Embryonic facial prominence (tissue), 1 donor: ENCODE data around the gene HAPSTR1.
"Not testable (repeated sequence)": the region's sequence is repeated elsewhere in the genome, so short reads cannot be mapped to it uniquely, and the experiment has no call there.

Experiments
- DNase-seq: peaks from one replicate; pipeline ENCODE4 v3.0.0-alpha.2; 2016; ENCODE audit errors: extremely low spot score

HAPSTR1 gene, protein sequence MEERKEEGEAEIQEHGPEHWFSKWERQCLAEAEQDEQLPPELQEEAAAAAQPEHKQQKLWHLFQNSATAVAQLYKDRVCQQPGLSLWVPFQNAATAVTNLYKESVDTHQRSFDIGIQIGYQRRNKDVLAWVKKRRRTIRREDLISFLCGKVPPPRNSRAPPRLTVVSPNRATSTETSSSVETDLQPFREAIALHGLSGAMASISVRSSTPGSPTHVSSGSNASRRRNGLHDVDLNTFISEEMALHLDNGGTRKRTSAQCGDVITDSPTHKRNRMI

DNA sequence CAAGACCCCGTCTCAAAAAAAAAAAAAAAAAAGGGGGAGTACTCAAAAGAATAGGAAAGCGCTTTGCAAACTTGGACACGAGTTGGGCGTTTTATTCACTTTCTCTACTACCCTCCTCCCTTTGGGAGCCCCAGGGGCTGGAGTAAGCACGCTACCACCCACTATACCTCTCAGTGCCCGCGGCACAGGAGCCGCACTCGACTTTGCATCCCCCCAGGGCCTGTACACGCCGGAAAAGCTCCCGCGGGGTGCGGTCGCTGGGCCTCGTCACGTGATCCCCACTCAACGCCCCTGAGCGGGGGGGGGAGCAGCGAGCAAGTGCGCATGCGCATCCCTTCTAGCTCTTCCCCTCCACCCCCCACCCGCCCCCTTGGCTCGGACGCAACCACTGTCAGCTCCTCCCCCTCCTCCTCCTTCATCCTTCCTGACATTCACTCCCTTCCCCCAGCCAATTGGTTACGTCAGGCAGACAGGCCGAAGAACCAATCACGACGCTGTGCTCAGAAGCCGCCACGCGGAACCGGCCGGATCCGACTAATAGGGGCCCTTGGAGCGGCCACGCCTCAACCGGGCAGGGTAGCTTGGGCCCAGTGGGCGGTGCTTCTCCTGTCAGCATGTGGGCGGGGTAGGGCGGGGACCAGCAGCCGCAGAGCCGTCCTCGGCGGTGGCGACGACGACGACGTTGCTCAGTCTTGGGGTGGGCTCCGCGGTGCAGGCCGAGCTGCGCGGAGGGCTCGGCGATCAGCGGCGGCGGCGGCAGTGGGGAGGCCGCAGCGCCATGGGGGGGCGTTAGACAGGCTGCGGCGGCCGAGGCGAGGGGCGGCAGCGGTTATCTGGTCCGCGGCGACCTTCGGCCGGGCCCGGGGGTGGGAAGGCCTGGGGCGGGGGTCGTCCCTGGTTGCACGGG, at the start of gene HAPSTR1:
TSS of gene HAPSTR1 (plus strand) at position 685 of the 907 bp plus-strand sequence. CDS start 401 bp downstream, outside the sequence.
- DNase-seq, result peak; percentile 100

DNA sequence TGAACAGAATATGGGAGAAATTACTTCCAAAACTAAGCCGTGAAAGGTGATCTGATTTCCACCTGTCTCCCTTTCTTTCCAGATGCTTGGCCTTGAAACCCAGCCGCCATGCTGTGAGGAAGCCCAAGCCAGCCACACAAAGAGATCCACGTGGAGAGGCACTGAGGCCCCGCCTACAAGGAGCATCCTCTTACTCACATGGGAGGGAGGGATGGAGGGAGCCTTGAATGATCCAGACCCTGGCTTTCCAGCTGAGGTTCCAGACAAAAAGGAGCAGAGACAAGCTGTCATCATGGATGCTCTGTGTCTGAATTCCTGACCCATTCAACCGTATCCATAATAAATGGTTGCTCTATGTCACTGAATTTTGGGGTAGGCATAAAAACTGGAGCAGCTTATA, 48.9 kb upstream of the HAPSTR1 start:
- no peak for DNase-seq

GRCh38 chr16:9042964-9043680, 48.3 kb upstream of the HAPSTR1 start:
- no peak for DNase-seq

DNA sequence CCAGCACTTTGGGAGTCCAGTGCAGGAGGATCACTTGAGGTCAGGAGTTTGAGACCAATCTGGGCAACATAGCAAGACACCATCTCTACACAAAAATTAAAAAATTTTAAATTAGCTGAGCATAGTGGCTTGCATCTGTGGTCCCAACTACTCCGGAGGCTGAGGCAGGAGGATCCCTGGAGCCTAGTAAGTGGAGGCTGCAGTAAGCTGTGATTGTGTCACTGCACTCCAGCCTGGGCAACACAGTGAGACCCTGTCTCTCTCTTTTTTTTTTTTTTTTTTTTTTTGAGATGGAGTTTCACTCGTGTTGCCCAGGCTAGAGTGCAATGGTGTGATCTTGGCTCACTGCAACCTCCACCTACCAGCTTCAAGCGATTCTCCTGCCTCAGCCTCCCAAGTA, 45.9 kb upstream of the HAPSTR1 start:
- not testable (repeated sequence) for DNase-seq

GRCh38 chr16:9046667-9047055, 44.8 kb upstream of the HAPSTR1 start:
- no peak for DNase-seq

- DNase-seq, result peak; percentile 11
Measured at GRCh38 chr16:9047689-9048301, 43.6 kb upstream of the HAPSTR1 start.

- no peak for DNase-seq
Measured at GRCh38 chr16:9048302-9048700, 43.1 kb upstream of the HAPSTR1 start.

GRCh38 chr16:9049241-9049640, 42.2 kb upstream of the HAPSTR1 start:
- DNase-seq, result no peak

DNA sequence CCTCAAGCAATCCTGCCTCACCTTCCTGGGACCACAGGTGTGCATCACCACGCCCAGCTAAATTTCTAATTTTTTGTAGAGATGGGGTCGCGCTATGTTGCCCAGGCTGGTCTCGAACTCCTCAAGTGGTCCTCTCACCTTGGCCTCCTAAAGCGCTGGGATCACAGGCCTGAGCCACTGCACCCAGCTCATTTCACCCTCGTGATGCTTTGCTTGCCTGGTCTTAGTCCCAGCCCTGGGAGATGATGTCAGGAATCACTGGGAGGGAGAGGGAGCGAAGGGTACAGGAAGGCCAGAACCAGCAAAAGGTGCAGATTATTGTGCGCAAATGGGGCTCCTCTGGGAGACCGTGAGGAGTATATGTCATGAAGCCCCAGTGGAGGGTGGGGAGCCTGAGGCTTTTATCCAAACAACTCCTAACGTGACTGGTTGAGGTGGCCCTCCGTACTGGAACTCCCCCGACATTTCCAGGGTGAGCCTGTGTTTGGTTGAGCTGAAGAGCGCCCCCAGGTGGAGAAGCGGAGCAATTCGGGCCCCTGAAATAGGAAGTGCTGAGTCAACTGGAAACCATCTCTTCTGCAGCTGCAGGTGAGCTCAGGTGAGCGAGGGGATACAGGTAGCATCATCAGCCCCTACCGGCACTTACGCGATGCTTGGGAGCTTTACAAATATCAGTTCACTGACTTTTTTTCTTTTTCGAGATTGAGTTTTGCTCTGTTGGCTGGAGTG, 41.2 kb upstream of the HAPSTR1 start:
- no peak for DNase-seq

GRCh38 chr16:9053006-9053601, 38.3 kb upstream of the HAPSTR1 start:
- no peak for DNase-seq

- DNase-seq, result no peak
Measured at GRCh38 chr16:9054460-9054859, 37.0 kb upstream of the HAPSTR1 start.

DNA sequence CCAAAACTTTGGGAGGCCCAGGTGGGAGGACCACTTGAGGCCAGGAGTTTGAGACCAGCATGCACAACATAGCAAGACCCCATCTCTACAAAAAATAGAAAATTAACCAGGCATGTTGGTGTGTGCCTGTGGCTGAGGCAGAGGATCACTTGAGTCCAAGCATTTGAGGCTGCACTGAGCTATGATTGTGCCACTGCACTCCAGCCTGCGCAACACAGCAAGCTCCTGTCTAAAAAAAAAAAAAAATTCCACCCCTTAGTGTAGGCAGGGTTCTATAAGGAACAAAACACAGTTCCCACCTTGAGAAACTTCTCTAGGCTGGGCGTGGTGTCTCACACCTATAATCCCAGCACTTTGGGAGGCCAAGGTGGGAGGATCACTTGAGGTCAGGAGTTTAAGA, 36.3 kb upstream of the HAPSTR1 start:
- DNase-seq, result no peak

DNA sequence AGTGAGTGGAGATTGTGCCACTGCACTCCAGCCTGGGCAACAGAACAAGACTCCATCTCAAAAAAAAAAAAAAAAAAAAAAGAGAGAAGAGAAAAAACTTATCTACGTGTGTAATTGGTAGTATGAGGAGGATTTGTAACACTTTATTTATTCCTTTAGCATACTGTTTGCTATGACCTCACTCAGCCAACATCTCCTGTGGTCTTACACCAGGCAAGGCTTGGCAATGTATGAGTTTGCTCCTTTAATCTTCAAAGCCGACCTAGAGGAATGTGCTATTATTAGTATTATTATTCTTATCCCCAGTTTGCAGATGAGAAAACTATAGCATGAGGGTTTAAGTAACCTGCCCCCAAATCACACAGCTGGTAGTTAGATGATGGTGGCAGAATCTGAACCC, 35.8 kb upstream of the HAPSTR1 start:
- DNase-seq, result no peak

DNA sequence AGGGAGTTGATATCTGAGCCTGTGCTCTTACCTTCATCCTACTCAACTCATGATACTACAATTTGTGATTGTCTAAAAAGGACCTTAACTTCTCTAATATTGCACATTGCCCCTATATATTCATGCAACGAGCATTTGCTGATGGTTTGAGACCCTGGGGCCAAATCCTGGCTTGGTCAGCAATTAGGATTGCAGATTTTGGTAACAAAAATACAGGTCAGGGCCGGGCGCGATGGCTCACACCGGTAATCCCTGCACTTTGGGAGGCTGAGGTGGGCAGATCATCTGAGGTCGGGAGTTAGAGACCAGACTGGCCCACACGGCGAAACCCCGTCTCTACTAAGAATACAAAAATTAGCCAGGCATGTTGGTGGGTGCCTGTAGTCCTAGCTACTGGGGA, 35.4 kb upstream of the HAPSTR1 start:
- no peak for DNase-seq

- no peak for DNase-seq
Measured at GRCh38 chr16:9058211-9058610, 33.2 kb upstream of the HAPSTR1 start.

DNA sequence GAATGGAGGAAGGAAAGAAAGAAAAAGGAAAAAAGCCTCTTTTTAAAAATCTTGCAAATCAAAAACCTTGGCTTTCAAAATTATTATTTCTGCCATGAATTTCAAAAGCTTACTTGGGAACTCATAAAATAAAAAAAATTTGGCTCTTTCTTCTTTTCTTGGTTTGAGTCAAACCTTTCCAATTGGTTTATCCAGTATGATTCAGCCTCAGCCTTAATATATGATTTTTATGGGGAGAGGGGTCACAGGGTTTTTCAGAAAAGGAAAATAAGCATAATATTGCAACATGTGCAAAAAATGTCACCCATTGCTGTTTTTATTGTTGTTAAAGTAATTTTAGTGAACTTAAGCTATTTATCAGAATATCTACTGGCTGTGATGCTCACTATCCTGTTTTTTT, 31.2 kb upstream of the HAPSTR1 start:
- no peak for DNase-seq

GRCh38 chr16:9061358-9061813, 30.1 kb upstream of the HAPSTR1 start:
- no peak for DNase-seq

DNA sequence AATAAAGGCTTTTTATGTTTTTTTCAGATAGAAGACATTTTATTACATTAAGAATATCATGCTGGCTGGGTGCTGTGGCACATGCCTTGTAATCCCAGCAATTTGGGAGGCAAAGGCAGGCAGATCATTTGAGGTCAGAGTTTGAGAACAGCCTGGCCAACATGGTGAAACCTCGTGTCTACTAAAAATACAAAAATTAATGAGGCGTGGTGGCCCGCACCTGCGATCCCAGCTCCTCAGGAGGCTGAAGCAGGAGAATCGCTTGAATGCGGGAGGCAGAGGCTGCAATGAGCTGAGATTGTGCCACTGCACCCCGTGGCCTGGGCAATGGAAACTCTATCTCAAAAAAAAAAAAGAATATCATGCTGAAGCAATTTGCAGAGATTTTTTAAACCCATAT, 29.1 kb upstream of the HAPSTR1 start:
- DNase-seq, result no peak

DNA sequence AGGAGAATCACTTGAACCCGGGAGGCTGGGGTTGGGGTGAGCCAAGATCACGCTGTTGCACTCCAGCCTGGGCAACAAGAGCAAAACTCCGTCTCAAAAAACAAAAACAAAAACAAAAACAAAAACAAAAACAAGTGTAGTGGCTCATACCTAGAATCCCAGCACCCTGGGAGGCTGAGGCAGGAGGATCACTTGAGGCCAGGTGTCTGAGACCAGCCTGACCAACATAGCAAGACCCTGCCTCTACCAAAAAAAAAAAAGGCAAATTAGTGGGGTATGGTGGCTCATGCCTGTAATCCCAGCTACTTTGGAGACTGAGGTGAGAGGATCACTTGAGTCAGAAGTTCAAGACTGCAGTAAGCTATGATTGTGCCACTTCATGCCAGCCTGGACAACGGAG, 26.4 kb upstream of the HAPSTR1 start:
- DNase-seq, result no peak

- no peak for DNase-seq
Measured at GRCh38 chr16:9068886-9069285, 22.6 kb upstream of the HAPSTR1 start.

GRCh38 chr16:9070254-9070653, 21.2 kb upstream of the HAPSTR1 start:
- DNase-seq, result no peak
